Fibroblast of skin of scalp (primary cell): ENCODE data around the gene GABRB2.
"Not testable (repeated sequence)": the region's sequence is repeated elsewhere in the genome, so short reads cannot be mapped to it uniquely, and the experiment has no call there.

ENCODE experiments used
- DNase-seq: peaks from one replicate; pipeline ENCODE4 v3.0.0-alpha.2; 2013

Gene GABRB2

GRCh38 chr5:161385027-161385426 lies 161.5 kb downstream of the GABRB2 start:
- no peak for DNase-seq

- no peak for DNase-seq
Measured at GRCh38 chr5:161382685-161383084, 163.8 kb downstream of the GABRB2 start.

GRCh38 chr5:161380486-161380885 lies 166.0 kb downstream of the GABRB2 start:
- DNase-seq = no peak

GRCh38 chr5:161378701-161379100 lies 167.8 kb downstream of the GABRB2 start:
- DNase-seq = no peak

- no peak for DNase-seq
Measured at GRCh38 chr5:161376034-161376433, 170.5 kb downstream of the GABRB2 start.

- DNase-seq = no peak
Measured at GRCh38 chr5:161373345-161373707, 173.2 kb downstream of the GABRB2 start.

- DNase-seq = no peak
Measured at GRCh38 chr5:161372682-161373344, 173.7 kb downstream of the GABRB2 start.

- no peak for DNase-seq
Measured at GRCh38 chr5:161369022-161369421, 177.5 kb downstream of the GABRB2 start.

GRCh38 chr5:161358446-161358845 lies 188.1 kb downstream of the GABRB2 start:
- no peak for DNase-seq

- DNase-seq = no peak
Measured at GRCh38 chr5:161344234-161344633, 202.3 kb downstream of the GABRB2 start.

- DNase-seq = no peak
Measured at GRCh38 chr5:161342886-161343285, 203.6 kb downstream of the GABRB2 start.

GRCh38 chr5:161340012-161340411 lies 206.5 kb downstream of the GABRB2 start:
- no peak for DNase-seq

- no peak for DNase-seq
Measured at GRCh38 chr5:161333194-161333880, 213.2 kb downstream of the GABRB2 start.

- no peak for DNase-seq
Measured at GRCh38 chr5:161332343-161332742, 214.2 kb downstream of the GABRB2 start.

GRCh38 chr5:161314033-161314432 lies 232.5 kb downstream of the GABRB2 start:
- DNase-seq = no peak

- DNase-seq = no peak
Measured at GRCh38 chr5:161312882-161313281, 233.6 kb downstream of the GABRB2 start.

GRCh38 chr5:161311965-161312364 lies 234.6 kb downstream of the GABRB2 start:
- DNase-seq = no peak

GRCh38 chr5:161311146-161311708 lies 235.3 kb downstream of the GABRB2 start:
- no peak for DNase-seq

GRCh38 chr5:161306351-161306995 lies 240.1 kb downstream of the GABRB2 start:
- DNase-seq = no peak

- DNase-seq = no peak
Measured at GRCh38 chr5:161305601-161306000, 240.9 kb downstream of the GABRB2 start.

GRCh38 chr5:161302559-161302958 lies 244.0 kb downstream of the GABRB2 start:
- DNase-seq = no peak

- no peak for DNase-seq
Measured at GRCh38 chr5:161301586-161301985, 244.9 kb downstream of the GABRB2 start.

GRCh38 chr5:161299053-161299452 lies 247.5 kb downstream of the GABRB2 start:
- DNase-seq = no peak

GRCh38 chr5:161297388-161297787 lies 249.1 kb downstream of the GABRB2 start:
- not testable (repeated sequence) for DNase-seq
